GM23338 (cell line): Measurements from ENCODE around the gene SLC5A6. TPM values are rescaled to one million over a fixed set of nuclear protein-coding genes. Genes with fewer than 3 reads are reported as not detected.

ENCODE experiments used
- ATAC-seq: fragments of 200-7000 bp; cut with Tn5 transposase; 3 replicates; pipeline ENCODE4 v1.9.1; 2020
- DNase-seq: peaks from one replicate; pipeline ENCODE4 v3.0.0-alpha.2; 2015; ENCODE audit warnings: low spot score
- H2AFZ ChIP-seq: fragments of 200-600 bp; sonication (generic); 2 replicates; pipeline ENCODE4 v1.8.0; 2016; ENCODE audit warnings: antibody characterized with exemption, mild to moderate bottlenecking, moderate library complexity
- H3F3A ChIP-seq: fragments of 200-600 bp; sonication (generic); replicated peaks from 2 replicates; pipeline ENCODE4 v1.8.0; 2017; ENCODE audit warnings: antibody characterized with exemption, mixed run types, low read depth
- H3K27ac ChIP-seq: fragments of 200-600 bp; sonication (generic); 2 replicates; pipeline ENCODE4 v1.6.1; 2016; ENCODE audit warnings: low read depth
- H3K27me3 ChIP-seq: fragments of 200-600 bp; sonication (generic); 2 replicates; pipeline ENCODE4 v1.8.0; 2016; ENCODE audit warnings: mild to moderate bottlenecking, mixed run types, moderate library complexity; ENCODE audit not compliant: insufficient read depth
- H3K36me3 ChIP-seq: fragments of 200-600 bp; sonication (generic); 2 replicates; pipeline ENCODE4 v1.8.0; 2016; ENCODE audit warnings: mild to moderate bottlenecking; ENCODE audit not compliant: insufficient read depth
- H3K4me1 ChIP-seq: fragments of 200-600 bp; sonication (generic); 2 replicates; pipeline ENCODE4 v1.8.0; 2016; ENCODE audit warnings: mild to moderate bottlenecking, moderate library complexity; ENCODE audit not compliant: insufficient read depth
- H3K4me2 ChIP-seq: fragments of 200-600 bp; sonication (generic); 2 replicates; pipeline ENCODE4 v1.7.1; 2017; ENCODE audit warnings: mixed run types
- H3K4me3 ChIP-seq: fragments of 200-600 bp; sonication (generic); 2 replicates; pipeline ENCODE4 v1.6.1; 2016; ENCODE audit warnings: mixed run types
- H3K79me2 ChIP-seq: fragments of 200-600 bp; sonication (generic); replicated peaks from 2 replicates; pipeline ENCODE4 v1.8.0; 2017; ENCODE audit warnings: mild to moderate bottlenecking; ENCODE audit not compliant: insufficient read depth
- H3K9me2 ChIP-seq: fragments of 200-600 bp; sonication (generic); 2 replicates; pipeline ENCODE4 v1.8.0; 2017; ENCODE audit not compliant: insufficient read depth
- H4K20me1 ChIP-seq: fragments of 200-600 bp; sonication (generic); replicated peaks from 2 replicates; pipeline ENCODE4 v1.8.0; 2017; ENCODE audit warnings: mild to moderate bottlenecking; ENCODE audit not compliant: insufficient read depth
- H3K27ac Mint-ChIP-seq: 2 replicates; pipeline ENCODE4 v1.8.0; 2020; ENCODE audit warnings: inconsistent platforms, mild to moderate bottlenecking, moderate library complexity, mixed read lengths
- H3K27me3 Mint-ChIP-seq: 3 replicates; pipeline ENCODE4 v1.8.0; 2022; ENCODE audit warnings: low read depth, mild to moderate bottlenecking, moderate library complexity, mixed read lengths, inconsistent platforms; ENCODE audit not compliant: insufficient read depth, poor library complexity
- H3K36me3 Mint-ChIP-seq: 3 replicates; pipeline ENCODE4 v1.8.0; 2021; ENCODE audit warnings: low read depth, mild to moderate bottlenecking, inconsistent platforms, moderate library complexity, mixed read lengths
- H3K4me1 Mint-ChIP-seq: 3 replicates; pipeline ENCODE4 v1.8.0; 2020; ENCODE audit warnings: mild to moderate bottlenecking, inconsistent platforms, mixed read lengths
- H3K4me3 Mint-ChIP-seq: 3 replicates; pipeline ENCODE4 v1.8.0; 2021; ENCODE audit warnings: moderate library complexity, mild to moderate bottlenecking, inconsistent platforms, mixed read lengths
- H3K9me3 Mint-ChIP-seq: 3 replicates; pipeline ENCODE4 v1.8.0; 2020; ENCODE audit warnings: moderate library complexity, mild to moderate bottlenecking, inconsistent platforms, mixed read lengths
- CREB1 ChIP-seq: fragments of 250-450 bp; sonication (Bioruptor Pico); IDR thresholded peaks from 2 replicates; pipeline ENCODE4 v1.5.0; 2020; ENCODE audit warnings: low read depth, mild to moderate bottlenecking, moderate library complexity
- CTCF ChIP-seq, 2 experiments: fragments of 200-600 bp in 1 of 2; sonication (generic) in 1 of 2; conservative IDR thresholded peaks; 2 replicates each; pipeline versions ENCODE4 v1.5.1 to v1.6.1; 2016 to 2017; ENCODE audit warnings: antibody characterized with exemption in 2 of 2, low read depth in 2 of 2, mild to moderate bottlenecking in 2 of 2, moderate library complexity in 1 of 2
- ETS1 ChIP-seq: IDR thresholded peaks from 2 replicates; pipeline ENCODE4 v1.6.1; 2016; ENCODE audit warnings: antibody characterized with exemption
- EZH2 ChIP-seq: fragments of 200-600 bp; sonication (generic); IDR thresholded peaks from one replicate; pipeline ENCODE4 v1.8.0; 2017; ENCODE audit warnings: antibody characterized with exemption, mild to moderate bottlenecking, low read depth; ENCODE audit not compliant: unreplicated experiment
- EZH2phosphoT487 ChIP-seq: fragments of 200-600 bp; sonication (generic); IDR thresholded peaks from one replicate; pipeline ENCODE4 v1.8.1; 2018; ENCODE audit warnings: antibody characterized with exemption; ENCODE audit not compliant: unreplicated experiment
- JUNB ChIP-seq: IDR thresholded peaks from one replicate; pipeline ENCODE4 v1.6.1; 2016; ENCODE audit warnings: antibody characterized with exemption; ENCODE audit not compliant: unreplicated experiment
- NANOG ChIP-seq: IDR thresholded peaks from 2 replicates; pipeline ENCODE4 v1.6.1; 2016; ENCODE audit warnings: antibody characterized with exemption, borderline replicate concordance
- REST ChIP-seq: IDR thresholded peaks from one replicate; pipeline ENCODE4 v1.6.1; 2018; ENCODE audit warnings: antibody characterized with exemption; ENCODE audit not compliant: unreplicated experiment
- STAT1 ChIP-seq: IDR thresholded peaks from one replicate; pipeline ENCODE4 v1.6.1; 2016; ENCODE audit warnings: antibody characterized with exemption; ENCODE audit not compliant: unreplicated experiment
- ZNF114 ChIP-seq: fragments of 250-450 bp; sonication (Bioruptor Pico); IDR thresholded peaks from 2 replicates; pipeline ENCODE4 v1.5.0; 2020; ENCODE audit warnings: mild to moderate bottlenecking, moderate library complexity
- ZNF331 ChIP-seq: fragments of 250-450 bp; sonication (Bioruptor Pico); IDR thresholded peaks from 2 replicates; pipeline ENCODE4 v1.5.0; 2020; ENCODE audit warnings: low read depth, mild to moderate bottlenecking, moderate library complexity
- ZNF462 ChIP-seq: fragments of 250-450 bp; sonication (Bioruptor Pico); IDR thresholded peaks from 2 replicates; pipeline ENCODE4 v1.5.0; 2020; ENCODE audit warnings: mild to moderate bottlenecking, moderate library complexity
- polyA plus RNA-seq: library from polyadenylated mRNA; unstranded; fragments of >200 nt; fragmentation: Nextera tagmentation; extraction: Ambion mirVana; gene quantifications from 2 replicates; pipeline ENCODE4 v1.2.1, GENCODE V29; 2016
- total RNA-seq: library from RNA; depleted of rRNA; stranded (reverse); fragments of >200 nt; shearing (Covaris generic); gene quantifications from 2 replicates; pipeline ENCODE4 v1.2.3, GENCODE V29; 2014

SLC5A6 gene
- total and polyA plus RNA-seq, 2 experiments from 2014 or later = 44.3 to 153 TPM

GRCh38 chr2:27255187-27255586 is 43.1 kb upstream of the SLC5A6 start (continued):
- TF ChIP-seq ZNF462 = no peak

- Histone ChIP-seq H3K4me2 (no peak overlapping the region), H3K4me3 (no peak overlapping the region), H3K27ac (no peak overlapping the region), H3K27me3 (peaks cover 14% of the 10 kb centered on the region), H2AFZ (no peak overlapping the region), H3K36me3 (no peaks in the 10 kb centered on the region), H3K4me1 (peaks cover 10% of the 10 kb centered on the region), H4K20me1 (no peaks in the 10 kb centered on the region), H3K9me2 (no peaks in the 10 kb centered on the region), H3K79me2 (no peaks in the 10 kb centered on the region), H3F3A (peaks cover 12% of the 10 kb centered on the region)
- Mint-ChIP-seq H3K4me1 (peaks cover 18% of the 10 kb centered on the region), H3K36me3 (no peaks in the 10 kb centered on the region; the same call in 2 of the 3 replicates), H3K27me3 (peaks cover 20% of the 10 kb centered on the region), H3K4me3 (no peak overlapping the region), H3K9me3 (no peaks in the 10 kb centered on the region), H3K27ac (no peak overlapping the region)
- DNase-seq (no peak), ATAC-seq (no peak)
- TF ChIP-seq JUNB (no peak), EZH2 (no peak), ETS1 (no peak), ZNF114 (CRISPR knock-in tag) (no peak), CREB1 (CRISPR knock-in tag) (no peak), NANOG (no peak), STAT1 (no peak), ZNF331 (CRISPR knock-in tag) (no peak), REST (no peak), CTCF (conservative IDR thresholded peaks at IDR 0.05; ENCODE audit: low read depth in 2 of 2) (no peak), EZH2phosphoT487 (no peak)
These were observed 39.7 kb upstream of the SLC5A6 start for GRCh38 chr2:27251766-27252165.
